Osteocyte (in vitro differentiated cells): Measurements from ENCODE around the gene ESPN. TPM values are rescaled to one million over a fixed set of nuclear protein-coding genes. Genes with fewer than 3 reads are reported as not detected.
A peak's percentile ranks its signal among the peaks of the same experiment; 100 is the strongest.

Source experiments
- DNase-seq: peaks from one replicate; pipeline ENCODE4 v3.0.0; 2021; ENCODE audit warnings: mixed read lengths; ENCODE audit not compliant: unreplicated experiment; ENCODE audit errors: extremely low spot score
- H3K27ac Mint-ChIP-seq: one replicate; pipeline ENCODE4 v1.8.0; 2021; ENCODE audit warnings: mild to moderate bottlenecking, mixed read lengths; ENCODE audit not compliant: unreplicated experiment
- H3K27me3 Mint-ChIP-seq: one replicate; pipeline ENCODE4 v1.8.0; 2021; ENCODE audit warnings: mixed read lengths; ENCODE audit not compliant: unreplicated experiment
- H3K36me3 Mint-ChIP-seq: one replicate; pipeline ENCODE4 v1.8.0; 2021; ENCODE audit warnings: mixed read lengths; ENCODE audit not compliant: unreplicated experiment
- H3K4me1 Mint-ChIP-seq: one replicate; pipeline ENCODE4 v1.8.0; 2021; ENCODE audit warnings: mixed read lengths; ENCODE audit not compliant: unreplicated experiment
- H3K4me3 Mint-ChIP-seq: one replicate; pipeline ENCODE4 v1.8.0; 2021; ENCODE audit warnings: mild to moderate bottlenecking, moderate library complexity, mixed read lengths; ENCODE audit not compliant: unreplicated experiment
- H3K9me3 Mint-ChIP-seq: one replicate; pipeline ENCODE4 v1.8.0; 2021; ENCODE audit warnings: mixed read lengths; ENCODE audit not compliant: unreplicated experiment
- CTCF ChIP-seq: fragments of 200-600 bp; sonication (generic); IDR thresholded peaks from 2 replicates; pipeline ENCODE4 v1.5.0; 2021; ENCODE audit warnings: antibody characterized with exemption, mild to moderate bottlenecking, moderate library complexity
- total RNA-seq: library from RNA; stranded (reverse); gene quantifications from 2 replicates; pipeline ENCODE4 v1.2.1, GENCODE V29; 2021

ESPN gene
- total RNA-seq, 1 donor from 2014 or later, result not detected

GRCh38 chr1:6446665-6447015, 22.1 kb downstream of the ESPN start:
- no peaks in the 10 kb centered on the region for H3K9me3 Mint-ChIP-seq
- peaks cover 13% of the 10 kb centered on the region for H3K4me1 Mint-ChIP-seq
- no peak overlapping the region for H3K4me3 Mint-ChIP-seq
- TF ChIP-seq CTCF, result no peak
- peaks cover 25% of the 10 kb centered on the region for H3K27me3 Mint-ChIP-seq
- no peak overlapping the region for H3K27ac Mint-ChIP-seq
- no peaks in the 10 kb centered on the region for H3K36me3 Mint-ChIP-seq
- DNase-seq, result no peak

GRCh38 chr1:6447016-6447817, 22.6 kb downstream of the ESPN start:
- TF ChIP-seq CTCF, result no peak
- Mint-ChIP-seq H3K27me3 (peaks cover 24% of the 10 kb centered on the region), H3K27ac (no peak overlapping the region), H3K4me3 (no peak overlapping the region), H3K4me1 (peaks cover 13% of the 10 kb centered on the region), H3K9me3 (no peaks in the 10 kb centered on the region), H3K36me3 (no peaks in the 10 kb centered on the region)
- no peak for DNase-seq

GRCh38 chr1:6447818-6448748, 23.5 kb downstream of the ESPN start:
- H3K36me3 Mint-ChIP-seq, result no peaks in the 10 kb centered on the region

GRCh38 chr1:6448749-6449631, 24.4 kb downstream of the ESPN start:
- H3K27me3 Mint-ChIP-seq, result peaks cover 24% of the 10 kb centered on the region
- H3K4me3 Mint-ChIP-seq, result peak overlapping the region; percentile 44
- no peaks in the 10 kb centered on the region for H3K9me3 Mint-ChIP-seq
- peak; percentile 15 for TF ChIP-seq CTCF
- H3K36me3 Mint-ChIP-seq, result no peaks in the 10 kb centered on the region
- DNase-seq, result no peak
- H3K27ac Mint-ChIP-seq, result no peak overlapping the region
- peaks cover 13% of the 10 kb centered on the region for H3K4me1 Mint-ChIP-seq

More at GRCh38 chr1:6447818-6448748, 23.5 kb downstream of the ESPN start:
- peaks cover 24% of the 10 kb centered on the region for H3K27me3 Mint-ChIP-seq
- H3K27ac Mint-ChIP-seq, result no peak overlapping the region
- H3K9me3 Mint-ChIP-seq, result no peaks in the 10 kb centered on the region
- no peak for DNase-seq
- TF ChIP-seq CTCF, result no peak
- H3K4me1 Mint-ChIP-seq, result peaks cover 13% of the 10 kb centered on the region
- no peak overlapping the region for H3K4me3 Mint-ChIP-seq
